ENCODE measurements around the gene YIF1A.

GRCh38 chr11:66333896-66334604, 45.1 kb upstream of the YIF1A start:
- TF ChIP-seq CTCF (IDR thresholded peaks at IDR 0.05; ENCODE audit: low read depth, low read length) (no peak), POLR2A (IDR thresholded peaks at IDR 0.05; ENCODE audit: extremely low read depth, insufficient read length) (no peak), MYC (IDR thresholded peaks at IDR 0.05; ENCODE audit: low read depth, low read length) (no peak)
